Stimulated activated CD8-positive, alpha-beta memory T cell treated with anti-CD3 and anti-CD28 coated beads, Interleukin-15, amount 100 ng/mL, for 1 hour (primary cell): ENCODE results near the gene SKOR2.

Source experiments
- DNase-seq: peaks from one replicate; pipeline ENCODE4 v3.0.0-alpha.2; 2020; ENCODE audit warnings: low read depth

Gene SKOR2

GRCh38 chr18:47251289-47252120 is at the start of gene SKOR2:
TSS of gene SKOR2 (minus strand) at chr18:47251660. CDS start at chr18:47249183, 2,477 bp downstream.
- DNase-seq, result no peak

GRCh38 chr18:47296462-47296861 is 45.0 kb upstream of the SKOR2 start:
- no peak for DNase-seq

- no peak for DNase-seq
Measured at GRCh38 chr18:47294801-47295200, 43.3 kb upstream of the SKOR2 start.

- DNase-seq, result no peak
Measured at GRCh38 chr18:47288741-47289140, 37.3 kb upstream of the SKOR2 start.

- DNase-seq, result no peak
Measured at GRCh38 chr18:47287911-47288585, 36.6 kb upstream of the SKOR2 start.

GRCh38 chr18:47286776-47287410 is 35.4 kb upstream of the SKOR2 start:
- DNase-seq, result no peak

GRCh38 chr18:47285456-47285855 is 34.0 kb upstream of the SKOR2 start:
- DNase-seq, result no peak

- no peak for DNase-seq
Measured at GRCh38 chr18:47284721-47285395, 33.4 kb upstream of the SKOR2 start.

GRCh38 chr18:47283476-47283875 is 32.0 kb upstream of the SKOR2 start:
- no peak for DNase-seq

GRCh38 chr18:47280121-47280520 is 28.7 kb upstream of the SKOR2 start:
- DNase-seq, result no peak

GRCh38 chr18:47274961-47275360 is 23.5 kb upstream of the SKOR2 start:
- no peak for DNase-seq

- no peak for DNase-seq
Measured at GRCh38 chr18:47265197-47265596, 13.7 kb upstream of the SKOR2 start.

GRCh38 chr18:47264308-47264700 is 12.8 kb upstream of the SKOR2 start:
- DNase-seq, result no peak

- DNase-seq, result no peak
Measured at GRCh38 chr18:47263430-47264307, 12.2 kb upstream of the SKOR2 start.

GRCh38 chr18:47263150-47263429 is 11.6 kb upstream of the SKOR2 start:
- no peak for DNase-seq

- no peak for DNase-seq
Measured at GRCh38 chr18:47262301-47263149, 11.1 kb upstream of the SKOR2 start.

GRCh38 chr18:47261902-47262300 is 10.4 kb upstream of the SKOR2 start:
- DNase-seq, result no peak

- no peak for DNase-seq
Measured at GRCh38 chr18:47260924-47261701, 9.7 kb upstream of the SKOR2 start.

GRCh38 chr18:47260120-47260923 is 8.9 kb upstream of the SKOR2 start:
- no peak for DNase-seq
